IPS-20b (cell line): ENCODE measurements around the gene KCNH8.

Source experiments
- H3K27ac ChIP-seq: one replicate; pipeline ENCODE4 v1.5.1; 2013; ENCODE audit warnings: low read length
- H3K27me3 ChIP-seq: 2 replicates; pipeline ENCODE4 v1.6.1; 2013; ENCODE audit warnings: mild to moderate bottlenecking, low read length, inconsistent platforms; ENCODE audit not compliant: insufficient read depth
- H3K36me3 ChIP-seq: 2 replicates; pipeline ENCODE4 v1.6.1; 2013; ENCODE audit warnings: low read depth, mild to moderate bottlenecking, inconsistent platforms, low read length, moderate library complexity; ENCODE audit not compliant: insufficient read depth
- H3K4me1 ChIP-seq: 2 replicates; pipeline ENCODE4 v1.6.1; 2013; ENCODE audit warnings: mild to moderate bottlenecking, control low read depth, inconsistent platforms, low read length, moderate library complexity; ENCODE audit not compliant: insufficient read depth
- H3K4me3 ChIP-seq: 2 replicates; pipeline ENCODE4 v1.5.1; 2013; ENCODE audit warnings: mild to moderate bottlenecking, low read length, inconsistent platforms
- H3K9ac ChIP-seq: 2 replicates; pipeline ENCODE4 v1.6.1; 2013; ENCODE audit warnings: low read depth, mild to moderate bottlenecking, inconsistent platforms, low read length, moderate library complexity
- H3K9me3 ChIP-seq: 2 replicates; pipeline ENCODE4 v1.6.1; 2013; ENCODE audit warnings: mild to moderate bottlenecking, low read depth, low read length, inconsistent platforms; ENCODE audit not compliant: insufficient read depth

The KCNH8 gene

DNA sequence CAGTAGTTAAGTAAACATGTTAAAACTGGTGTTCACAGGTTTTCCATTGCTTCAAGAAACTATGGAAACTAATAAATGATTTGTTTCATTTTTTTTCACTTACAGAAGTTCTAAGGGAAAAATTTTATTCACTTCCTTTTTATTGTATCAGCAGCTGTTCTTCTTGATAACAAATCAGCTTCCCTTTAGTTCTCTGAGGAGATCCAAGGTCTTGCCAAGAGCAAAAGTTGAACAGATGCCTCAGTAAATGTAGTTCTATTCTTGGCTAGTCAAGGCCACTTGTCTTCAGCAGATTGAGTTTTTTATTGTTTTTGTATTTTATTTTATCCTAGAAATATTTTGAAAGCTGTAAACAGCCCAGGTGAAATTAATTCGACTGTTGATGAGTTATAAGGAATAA, 41.8 kb downstream of the KCNH8 start:
- no peaks in the 10 kb centered on the region for H3K9me3 ChIP-seq
- no peaks in the 10 kb centered on the region for H3K4me1 ChIP-seq
- no peak overlapping the region for H3K27ac ChIP-seq
- no peaks in the 10 kb centered on the region for H3K36me3 ChIP-seq
- H3K4me3 ChIP-seq = no peak overlapping the region
- H3K27me3 ChIP-seq = no peaks in the 10 kb centered on the region
- H3K9ac ChIP-seq = no peak overlapping the region

DNA sequence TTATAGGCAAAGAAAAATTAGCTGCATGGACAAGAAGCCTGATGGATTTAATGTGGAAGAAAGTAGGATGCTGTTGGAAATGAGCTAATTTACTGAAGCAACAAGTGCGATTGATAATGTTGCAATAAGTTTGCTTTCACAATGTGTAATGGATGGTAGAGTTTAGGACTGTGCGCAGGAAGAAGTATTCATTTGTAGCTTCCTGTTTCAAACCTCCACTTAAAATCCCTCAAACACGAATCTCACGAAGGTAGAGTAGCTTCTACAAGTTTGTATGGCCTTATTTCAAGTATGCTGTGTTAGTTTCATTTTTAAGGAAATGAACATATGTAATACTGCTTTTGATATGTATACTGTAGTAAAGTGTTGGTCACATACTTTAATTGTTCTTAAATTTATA, 42.3 kb downstream of the KCNH8 start:
- no peaks in the 10 kb centered on the region for H3K9me3 ChIP-seq

DNA sequence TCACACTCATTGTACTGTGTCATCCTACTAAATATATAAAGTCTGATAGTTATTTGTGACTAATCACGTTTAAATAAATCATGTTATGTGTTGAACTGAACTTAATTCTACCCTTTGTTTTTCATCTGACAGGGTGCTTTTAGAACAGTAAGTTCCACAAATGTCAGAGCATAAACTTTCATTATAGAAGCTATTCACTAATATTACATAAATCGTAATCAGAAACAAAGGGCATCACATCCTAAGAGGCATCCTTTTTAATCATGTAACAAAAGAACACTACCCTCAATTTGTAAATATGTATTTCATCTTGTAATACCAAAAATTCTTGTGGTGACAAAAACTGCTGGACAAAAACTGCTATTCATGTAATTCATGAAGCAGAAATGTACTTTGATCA, 50.8 kb downstream of the KCNH8 start:
- Histone ChIP-seq H3K9ac (no peak overlapping the region), H3K27me3 (no peaks in the 10 kb centered on the region), H3K27ac (no peak overlapping the region), H3K4me3 (no peak overlapping the region), H3K9me3 (no peaks in the 10 kb centered on the region), H3K36me3 (no peaks in the 10 kb centered on the region), H3K4me1 (no peaks in the 10 kb centered on the region)

More for the DNA sequence above, 42.3 kb downstream of the KCNH8 start:
- Histone ChIP-seq H3K27me3 (no peaks in the 10 kb centered on the region), H3K27ac (no peak overlapping the region), H3K4me1 (no peaks in the 10 kb centered on the region), H3K9ac (no peak overlapping the region), H3K4me3 (no peak overlapping the region), H3K36me3 (no peaks in the 10 kb centered on the region)

DNA sequence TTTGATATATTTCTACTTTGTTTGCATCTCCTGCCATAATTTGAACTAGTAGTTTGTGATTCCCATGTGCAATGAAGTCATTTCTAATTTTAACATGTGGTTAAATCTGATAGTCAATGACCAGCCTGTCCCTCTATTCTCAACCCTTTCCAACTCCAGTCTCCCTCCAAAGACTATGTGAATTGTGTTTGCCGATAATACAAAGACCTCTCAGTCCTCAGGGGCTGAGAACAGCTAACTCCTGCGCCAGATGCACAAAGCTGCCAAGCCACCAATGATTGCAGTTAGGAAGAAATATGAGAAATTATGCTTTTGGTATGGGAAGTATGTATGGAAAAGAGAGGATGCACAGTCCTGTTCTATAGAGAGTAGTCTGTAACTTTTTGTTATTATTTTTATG, 54.0 kb downstream of the KCNH8 start:
- no peak overlapping the region for H3K27ac ChIP-seq
- no peaks in the 10 kb centered on the region for H3K27me3 ChIP-seq
- no peak overlapping the region for H3K4me3 ChIP-seq
- H3K36me3 ChIP-seq = no peaks in the 10 kb centered on the region
- no peaks in the 10 kb centered on the region for H3K9me3 ChIP-seq
- H3K4me1 ChIP-seq = no peaks in the 10 kb centered on the region
- H3K9ac ChIP-seq = no peak overlapping the region

DNA sequence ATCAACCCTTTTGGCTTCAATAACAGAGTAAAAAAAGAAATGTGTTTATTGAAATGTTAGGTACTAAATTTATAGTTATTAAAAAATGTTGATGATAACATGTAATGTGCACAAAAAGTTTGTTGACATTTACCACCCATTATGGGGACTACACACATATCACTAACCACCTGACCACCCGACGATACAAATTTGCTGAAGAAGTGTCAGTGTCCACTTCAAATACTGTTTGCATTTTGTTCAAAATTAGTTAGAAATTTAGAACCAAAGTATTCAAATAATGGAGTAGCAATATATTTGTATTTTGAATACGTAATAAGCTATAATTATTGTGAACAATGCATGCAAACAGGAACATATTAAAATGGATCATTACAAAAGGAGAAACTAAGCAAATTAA, 54.4 kb downstream of the KCNH8 start:
- Histone ChIP-seq H3K9ac (no peak overlapping the region), H3K27me3 (no peaks in the 10 kb centered on the region), H3K27ac (no peak overlapping the region), H3K4me1 (no peaks in the 10 kb centered on the region), H3K9me3 (no peaks in the 10 kb centered on the region), H3K4me3 (no peak overlapping the region), H3K36me3 (no peaks in the 10 kb centered on the region)

DNA sequence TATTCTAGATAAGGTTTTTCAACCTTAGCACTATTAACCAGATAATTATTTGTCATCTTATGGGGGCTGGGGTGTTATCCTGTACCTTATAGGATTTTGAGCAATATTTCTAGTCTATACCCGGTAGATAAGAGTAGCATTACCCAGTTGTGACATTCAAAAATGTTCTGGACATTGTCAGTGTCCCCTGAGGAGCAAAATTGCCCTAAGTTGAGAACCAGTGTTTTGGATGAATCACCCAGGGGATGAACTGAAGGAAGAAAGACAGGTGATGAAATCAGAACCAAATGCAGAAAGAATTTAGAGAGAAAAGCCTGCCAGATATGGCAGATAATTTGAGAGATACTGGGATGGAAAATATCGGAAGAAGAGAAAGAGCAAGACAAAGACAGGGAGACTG, 58.2 kb downstream of the KCNH8 start:
- H3K27me3 ChIP-seq = no peaks in the 10 kb centered on the region
- no peak overlapping the region for H3K9ac ChIP-seq
- H3K4me1 ChIP-seq = no peaks in the 10 kb centered on the region
- no peaks in the 10 kb centered on the region for H3K36me3 ChIP-seq
- no peaks in the 10 kb centered on the region for H3K9me3 ChIP-seq
- H3K27ac ChIP-seq = no peak overlapping the region
- H3K4me3 ChIP-seq = no peak overlapping the region

DNA sequence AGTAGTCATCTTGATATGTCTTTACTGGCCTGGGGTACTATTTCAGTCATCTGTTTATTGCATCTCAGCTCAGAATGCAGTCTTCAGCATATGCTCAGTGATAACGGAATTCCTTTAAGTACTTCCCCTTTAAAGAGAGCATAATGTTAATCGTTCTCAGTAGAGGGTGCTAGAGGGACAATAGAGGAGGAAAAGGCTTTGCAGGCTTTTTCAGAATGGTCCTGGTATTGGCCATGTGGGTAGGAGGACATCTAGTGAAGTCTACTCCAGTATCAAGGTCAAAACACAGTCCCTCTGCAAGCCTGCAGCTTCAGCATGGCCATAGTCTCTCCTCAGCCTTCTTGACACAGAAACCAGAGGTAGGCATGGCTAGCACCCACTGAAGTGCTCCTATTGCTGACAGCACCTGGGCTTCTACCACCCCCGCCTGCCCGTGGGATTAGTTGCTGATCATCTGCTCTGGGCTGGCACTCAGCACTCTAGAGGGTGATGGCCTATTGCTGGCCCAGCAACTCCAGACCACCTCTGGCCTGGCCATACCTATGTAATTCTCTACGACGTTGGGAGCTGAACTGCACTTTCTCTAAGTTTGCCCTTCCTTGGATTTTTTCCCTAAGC, 65.4 kb downstream of the KCNH8 start:
- Histone ChIP-seq H3K9me3 (no peaks in the 10 kb centered on the region), H3K4me3 (no peak overlapping the region), H3K36me3 (no peaks in the 10 kb centered on the region), H3K9ac (no peak overlapping the region), H3K27ac (no peak overlapping the region), H3K4me1 (no peaks in the 10 kb centered on the region), H3K27me3 (no peaks in the 10 kb centered on the region)

DNA sequence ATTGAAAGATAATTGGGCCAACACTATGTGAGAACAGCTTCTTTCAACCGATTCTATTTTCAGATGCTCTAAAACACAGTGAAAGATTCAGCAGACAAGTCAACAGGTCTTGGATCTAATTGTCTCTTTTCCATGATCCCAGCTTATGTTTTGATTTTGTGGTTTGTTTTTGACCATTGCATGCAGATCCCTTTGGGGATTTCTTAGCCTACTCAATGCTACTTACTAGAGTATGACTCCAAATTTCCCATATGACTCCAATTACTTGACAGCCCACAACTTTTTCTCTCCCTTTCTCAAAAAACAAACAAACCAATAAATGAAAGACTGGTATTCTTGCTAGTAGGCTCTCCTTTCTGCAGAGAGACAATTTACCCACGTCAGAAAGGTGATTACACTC, 67.1 kb downstream of the KCNH8 start:
- no peak overlapping the region for H3K9ac ChIP-seq
- no peaks in the 10 kb centered on the region for H3K36me3 ChIP-seq
- H3K27me3 ChIP-seq = no peaks in the 10 kb centered on the region
- H3K4me3 ChIP-seq = no peak overlapping the region
- peaks cover 3% of the 10 kb centered on the region; the same call in 1 of the 2 replicates for H3K4me1 ChIP-seq
- H3K9me3 ChIP-seq = no peaks in the 10 kb centered on the region
- H3K27ac ChIP-seq = no peak overlapping the region

DNA sequence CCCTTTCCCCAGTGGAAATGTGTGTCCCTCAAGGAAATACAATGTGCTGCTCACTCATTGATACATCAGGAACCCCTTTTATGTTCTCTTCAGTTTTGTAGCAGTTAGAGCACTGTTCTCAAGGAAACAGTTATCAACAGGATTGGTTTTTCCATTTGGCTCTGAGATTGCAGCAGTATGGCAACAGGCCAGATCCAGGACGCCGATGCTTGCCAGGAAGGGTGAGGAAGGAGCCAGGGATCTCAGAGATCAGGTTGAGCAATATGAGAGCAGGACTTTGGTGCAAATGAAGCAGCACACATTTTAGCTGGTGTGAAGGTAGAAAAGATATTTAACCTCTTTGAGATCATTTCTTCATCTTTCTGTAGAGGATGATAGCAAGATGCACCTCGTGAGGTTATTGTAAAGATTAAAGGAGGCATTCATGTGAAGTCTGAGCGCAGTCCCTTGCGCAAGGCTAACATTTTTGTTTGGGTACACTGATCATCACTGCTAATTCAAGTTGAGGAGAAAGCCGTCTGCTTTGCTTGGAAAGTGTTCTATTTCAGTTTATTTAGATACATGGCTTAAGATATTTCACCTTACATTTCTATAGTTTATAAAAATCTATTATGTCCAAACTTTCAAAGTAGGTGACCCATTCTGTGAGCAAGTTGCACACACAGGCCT, 68.5 kb downstream of the KCNH8 start:
- H3K36me3 ChIP-seq = no peaks in the 10 kb centered on the region
- H3K27me3 ChIP-seq = no peaks in the 10 kb centered on the region
- peaks cover 7% of the 10 kb centered on the region; the same call in 1 of the 2 replicates for H3K4me1 ChIP-seq
- H3K9ac ChIP-seq = no peak overlapping the region
- no peak overlapping the region for H3K27ac ChIP-seq
- H3K4me3 ChIP-seq = no peak overlapping the region
- H3K9me3 ChIP-seq = no peaks in the 10 kb centered on the region

DNA sequence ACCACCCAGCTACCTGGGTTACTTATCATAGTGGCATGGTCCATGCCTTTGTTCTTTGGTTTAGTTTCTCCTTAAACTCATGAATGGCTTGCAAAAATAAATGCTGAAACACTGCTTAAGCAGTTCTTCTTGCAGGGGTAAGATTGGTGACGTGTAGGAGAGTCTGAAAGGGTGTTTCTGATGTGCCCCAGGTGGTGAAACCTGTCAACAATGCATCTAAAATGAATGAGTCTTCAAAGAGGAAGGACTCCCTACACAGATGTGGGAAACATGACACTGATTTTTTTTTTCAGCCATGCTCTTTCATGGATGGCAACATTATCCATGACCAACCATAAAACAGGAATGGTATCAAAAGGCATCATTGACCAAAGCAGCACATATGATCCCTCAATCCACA, 72.0 kb downstream of the KCNH8 start:
- H3K4me1 ChIP-seq = peaks cover 7% of the 10 kb centered on the region; the same call in 1 of the 2 replicates
- no peaks in the 10 kb centered on the region for H3K27me3 ChIP-seq
- no peak overlapping the region; the same call in 1 of the 2 replicates for H3K4me3 ChIP-seq
- no peaks in the 10 kb centered on the region for H3K36me3 ChIP-seq
- no peaks in the 10 kb centered on the region for H3K9me3 ChIP-seq
- no peak overlapping the region for H3K9ac ChIP-seq
- no peak overlapping the region for H3K27ac ChIP-seq

DNA sequence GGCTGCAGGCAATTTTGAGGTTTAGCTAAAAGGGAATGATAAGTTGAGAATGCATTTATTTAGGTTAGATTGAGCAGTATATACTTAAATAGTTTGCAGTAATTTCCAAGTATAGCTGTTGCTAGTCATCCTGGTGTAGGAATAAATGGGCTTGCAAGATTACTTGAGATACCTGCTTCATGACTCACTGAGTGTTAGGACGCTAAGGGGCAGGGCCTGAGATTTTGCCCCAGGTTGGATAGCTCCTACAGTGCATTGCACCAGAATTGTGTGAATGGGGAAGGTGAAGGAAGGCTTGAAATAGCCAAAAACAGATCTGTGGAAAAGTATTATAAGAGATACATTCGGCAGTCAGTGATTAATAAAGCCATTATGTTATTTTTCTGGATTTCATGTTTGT, 72.8 kb downstream of the KCNH8 start:
- no peaks in the 10 kb centered on the region for H3K9me3 ChIP-seq
- H3K27me3 ChIP-seq = no peaks in the 10 kb centered on the region
- H3K4me3 ChIP-seq = no peak overlapping the region
- H3K27ac ChIP-seq = no peak overlapping the region
- H3K36me3 ChIP-seq = no peaks in the 10 kb centered on the region
- H3K9ac ChIP-seq = no peak overlapping the region
- peaks cover 7% of the 10 kb centered on the region for H3K4me1 ChIP-seq

DNA sequence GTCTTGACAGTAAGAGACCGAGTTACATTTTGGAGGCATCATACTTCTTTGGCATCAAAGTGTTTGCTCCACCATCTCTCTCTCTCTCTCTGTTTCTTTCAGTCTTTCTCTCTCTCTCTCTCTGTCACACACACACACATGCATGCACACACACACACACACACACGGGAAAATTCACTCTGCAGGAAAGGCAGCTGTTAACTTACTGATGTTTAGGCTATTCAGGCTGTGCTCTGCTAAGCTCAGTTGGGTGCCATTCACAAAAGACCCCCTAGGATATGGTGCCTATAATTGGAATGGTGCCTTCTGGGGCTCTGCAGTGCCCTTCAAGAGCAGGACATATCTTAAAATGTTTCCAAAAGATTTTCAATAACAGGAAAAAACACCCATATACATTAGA, 78.2 kb downstream of the KCNH8 start:
- no peaks in the 10 kb centered on the region for H3K9me3 ChIP-seq
- H3K36me3 ChIP-seq = no peaks in the 10 kb centered on the region
- H3K4me3 ChIP-seq = no peak overlapping the region
- peaks cover 8% of the 10 kb centered on the region; the same call in 1 of the 2 replicates for H3K4me1 ChIP-seq
- H3K9ac ChIP-seq = no peak overlapping the region
- no peak overlapping the region for H3K27ac ChIP-seq
- no peaks in the 10 kb centered on the region for H3K27me3 ChIP-seq
